ENCODE results near the gene CRYM.

GRCh38 chr16:21302898-21303528 lies 24.9 kb upstream of the CRYM start:
- no peak for TF ChIP-seq CTCF (IDR thresholded peaks at IDR 0.05)
- TF ChIP-seq EP300 (IDR thresholded peaks at IDR 0.05), result no peak
- no peak for TF ChIP-seq POLR2A (IDR thresholded peaks at IDR 0.05)
